Activated naive CD4-positive, alpha-beta T cell treated with anti-CD3 and anti-CD28 coated beads, Interleukin-2, amount 50 U/mL, for 24 hours (primary cell): ENCODE measurements around the gene STK32B.
"Not testable (repeated sequence)": the region's sequence is repeated elsewhere in the genome, so short reads cannot be mapped to it uniquely, and the experiment has no call there.

Experiments used
- H3K27ac Mint-ChIP-seq: one replicate; pipeline ENCODE4 v1.8.0; 2021; ENCODE audit warnings: mild to moderate bottlenecking, mixed read lengths
- H3K27me3 Mint-ChIP-seq: one replicate; pipeline ENCODE4 v1.8.0; 2021; ENCODE audit warnings: mixed read lengths
- H3K36me3 Mint-ChIP-seq: one replicate; pipeline ENCODE4 v1.8.0; 2021; ENCODE audit warnings: mixed read lengths
- H3K4me1 Mint-ChIP-seq: one replicate; pipeline ENCODE4 v1.8.0; 2021; ENCODE audit warnings: mixed read lengths
- H3K4me3 Mint-ChIP-seq: one replicate; pipeline ENCODE4 v1.8.0; 2021; ENCODE audit warnings: mild to moderate bottlenecking, mixed read lengths
- H3K9me3 Mint-ChIP-seq: one replicate; pipeline ENCODE4 v1.8.0; 2021; ENCODE audit warnings: mixed read lengths

The STK32B gene

DNA sequence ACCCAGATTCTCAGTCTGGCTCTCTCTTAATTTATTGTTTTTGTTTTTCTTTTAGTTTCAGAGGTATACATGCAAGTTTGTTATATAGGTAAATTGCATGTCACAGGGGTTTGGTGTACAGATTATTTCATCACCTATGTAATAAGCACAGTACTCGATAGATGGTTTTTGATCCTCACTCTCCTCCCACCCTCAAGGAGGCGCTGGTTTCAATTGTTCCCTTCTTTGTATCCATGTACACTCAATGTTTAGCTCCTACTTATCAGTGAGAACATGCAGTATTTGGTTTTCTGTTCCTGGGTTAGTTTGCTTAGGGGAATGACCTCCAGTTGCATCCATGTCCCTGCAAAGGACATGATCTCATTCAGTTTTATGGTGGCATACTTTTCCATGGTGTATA lies 198.4 kb downstream of the STK32B start:
- no peaks in the 10 kb centered on the region for H3K27me3 Mint-ChIP-seq
- H3K4me3 Mint-ChIP-seq = no peak overlapping the region
- H3K36me3 Mint-ChIP-seq = no peaks in the 10 kb centered on the region
- no peak overlapping the region for H3K27ac Mint-ChIP-seq
- no peaks in the 10 kb centered on the region for H3K9me3 Mint-ChIP-seq
- no peaks in the 10 kb centered on the region for H3K4me1 Mint-ChIP-seq

DNA sequence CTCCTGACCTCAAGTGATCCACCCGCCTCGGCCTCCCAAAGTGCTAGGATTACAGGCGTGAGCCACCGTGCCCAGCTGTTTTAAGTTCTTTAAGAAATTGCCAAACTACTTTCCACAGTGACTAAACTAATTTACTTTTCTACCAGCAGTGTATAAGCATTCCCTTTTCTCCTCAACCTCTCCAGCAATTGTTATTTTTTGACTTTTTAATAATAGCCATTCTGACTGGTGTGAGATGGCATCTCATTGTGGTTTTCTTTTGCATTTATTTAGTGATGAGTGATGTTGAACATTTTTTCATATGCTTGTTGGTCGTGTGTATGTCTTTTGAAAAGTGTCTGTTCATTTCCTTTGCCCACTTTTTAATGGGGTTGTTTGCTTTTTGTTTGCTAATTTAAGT lies 199.3 kb downstream of the STK32B start:
- not testable (repeated sequence) for H3K27me3 Mint-ChIP-seq, H3K9me3 Mint-ChIP-seq, H3K27ac Mint-ChIP-seq, H3K4me3 Mint-ChIP-seq, H3K36me3 Mint-ChIP-seq, H3K4me1 Mint-ChIP-seq

DNA sequence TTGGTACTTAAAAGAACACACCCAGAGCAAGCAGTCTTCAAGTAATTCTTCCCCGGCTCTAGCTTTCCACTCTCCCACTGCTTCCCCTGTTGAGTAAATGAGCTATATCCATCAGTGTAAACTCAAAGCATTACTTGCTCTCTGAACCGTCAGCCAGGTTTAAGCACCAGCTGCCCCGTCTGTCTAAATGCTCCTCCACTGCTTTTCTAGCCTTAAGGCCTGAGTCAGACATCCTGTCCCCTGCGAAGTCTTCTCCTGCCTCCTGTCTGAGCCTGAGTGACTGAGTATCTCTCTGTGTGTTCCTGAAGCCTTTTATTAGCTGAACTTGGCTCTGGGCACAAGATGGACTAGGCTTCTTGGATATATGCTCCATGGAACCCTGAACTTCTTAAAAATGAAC lies 205.1 kb downstream of the STK32B start:
- Mint-ChIP-seq H3K4me1 (no peaks in the 10 kb centered on the region), H3K27ac (no peak overlapping the region), H3K27me3 (no peaks in the 10 kb centered on the region), H3K4me3 (no peak overlapping the region), H3K9me3 (peaks cover 6% of the 10 kb centered on the region), H3K36me3 (no peaks in the 10 kb centered on the region)

DNA sequence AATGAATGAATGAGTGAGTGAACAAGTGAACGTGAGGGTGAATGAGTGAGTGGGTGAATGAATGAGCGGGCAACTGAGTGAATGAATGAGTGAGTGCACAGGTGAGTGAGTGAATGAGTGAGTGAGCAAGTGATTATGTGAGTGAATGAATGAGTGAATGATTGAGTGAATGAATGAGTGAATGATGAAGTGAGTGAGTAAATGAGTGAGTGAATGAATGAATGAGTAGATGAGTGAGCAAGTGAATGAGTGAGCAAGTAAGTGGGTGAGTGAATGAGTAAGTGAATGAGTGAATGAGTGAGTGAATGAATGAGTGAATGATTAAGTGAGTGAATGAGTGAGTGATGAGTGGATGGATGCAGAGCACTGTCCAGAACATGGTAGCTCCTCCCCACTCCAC lies 205.8 kb downstream of the STK32B start:
- Mint-ChIP-seq H3K36me3 (no peaks in the 10 kb centered on the region), H3K27ac (no peak overlapping the region), H3K4me1 (no peaks in the 10 kb centered on the region), H3K9me3 (peaks cover 6% of the 10 kb centered on the region), H3K27me3 (no peaks in the 10 kb centered on the region), H3K4me3 (no peak overlapping the region)

DNA sequence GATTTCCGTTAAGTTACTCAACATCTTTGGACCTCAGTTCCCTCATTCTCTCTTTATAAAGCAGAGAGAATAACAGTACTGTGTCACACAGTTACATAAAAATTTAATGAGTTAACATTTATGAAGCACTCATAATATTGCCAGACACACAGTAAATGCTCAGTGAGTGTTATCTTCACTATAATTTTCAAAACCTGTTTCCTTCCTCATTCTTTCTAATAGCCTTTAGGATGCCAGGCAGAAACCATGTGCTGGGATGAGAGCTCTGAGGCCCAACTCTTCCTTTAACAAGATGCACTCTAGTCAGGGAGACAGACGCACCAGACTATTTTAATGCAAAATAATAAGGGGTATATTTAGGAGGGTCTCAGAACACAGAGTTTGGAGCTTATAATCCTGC lies 208.2 kb downstream of the STK32B start:
- Mint-ChIP-seq H3K36me3 (no peaks in the 10 kb centered on the region), H3K27me3 (no peaks in the 10 kb centered on the region), H3K27ac (no peak overlapping the region), H3K4me1 (no peaks in the 10 kb centered on the region), H3K9me3 (peaks cover 6% of the 10 kb centered on the region), H3K4me3 (no peak overlapping the region)

- Mint-ChIP-seq H3K4me1 (no peaks in the 10 kb centered on the region), H3K4me3 (no peak overlapping the region), H3K36me3 (no peaks in the 10 kb centered on the region), H3K9me3 (peaks cover 6% of the 10 kb centered on the region), H3K27ac (no peak overlapping the region), H3K27me3 (no peaks in the 10 kb centered on the region)
Measured at GRCh38 chr4:5260121-5260520, 208.8 kb downstream of the STK32B start.

GRCh38 chr4:5261866-5262265 lies 210.6 kb downstream of the STK32B start:
- H3K9me3 Mint-ChIP-seq = peaks cover 6% of the 10 kb centered on the region
- H3K27me3 Mint-ChIP-seq = no peaks in the 10 kb centered on the region
- no peaks in the 10 kb centered on the region for H3K4me1 Mint-ChIP-seq
- no peaks in the 10 kb centered on the region for H3K36me3 Mint-ChIP-seq
- H3K4me3 Mint-ChIP-seq = no peak overlapping the region
- H3K27ac Mint-ChIP-seq = no peak overlapping the region

- Mint-ChIP-seq H3K27me3 (no peaks in the 10 kb centered on the region), H3K36me3 (no peaks in the 10 kb centered on the region), H3K4me3 (no peak overlapping the region), H3K4me1 (no peaks in the 10 kb centered on the region), H3K27ac (no peak overlapping the region), H3K9me3 (no peaks in the 10 kb centered on the region)
Measured at GRCh38 chr4:5266991-5267390, 215.7 kb downstream of the STK32B start.

- Mint-ChIP-seq H3K4me3 (no peak overlapping the region), H3K27me3 (no peaks in the 10 kb centered on the region), H3K9me3 (no peaks in the 10 kb centered on the region), H3K27ac (no peak overlapping the region), H3K36me3 (no peaks in the 10 kb centered on the region), H3K4me1 (no peaks in the 10 kb centered on the region)
Measured at GRCh38 chr4:5267408-5267807, 216.1 kb downstream of the STK32B start.

- Mint-ChIP-seq H3K4me3 (no peak overlapping the region), H3K9me3 (no peaks in the 10 kb centered on the region), H3K27me3 (no peaks in the 10 kb centered on the region), H3K4me1 (no peaks in the 10 kb centered on the region), H3K36me3 (no peaks in the 10 kb centered on the region), H3K27ac (no peak overlapping the region)
Measured at GRCh38 chr4:5276475-5277075, 225.3 kb downstream of the STK32B start.

DNA sequence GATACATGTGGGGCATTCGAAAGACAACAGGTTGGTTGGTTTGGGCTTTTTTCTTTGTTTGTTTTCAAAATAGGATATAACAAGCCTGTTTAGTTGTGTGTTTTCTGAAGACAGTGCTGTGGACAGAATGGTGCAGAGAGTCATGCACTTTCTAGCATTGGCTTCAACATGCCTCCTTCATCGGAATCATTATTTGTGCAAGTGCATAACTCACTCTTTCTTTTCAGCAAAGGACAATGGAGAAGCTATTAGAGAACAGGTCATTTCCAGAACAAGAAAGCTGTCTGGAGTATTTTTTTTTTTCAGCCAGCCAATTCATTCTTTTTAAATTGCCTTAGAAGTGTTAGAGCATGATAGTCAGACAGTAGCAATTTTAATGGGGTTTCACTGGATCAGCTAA lies 225.8 kb downstream of the STK32B start:
- Mint-ChIP-seq H3K9me3 (no peaks in the 10 kb centered on the region), H3K4me3 (no peak overlapping the region), H3K27ac (no peak overlapping the region)

GRCh38 chr4:5278213-5278612 lies 226.9 kb downstream of the STK32B start:
- Mint-ChIP-seq H3K27me3 (no peaks in the 10 kb centered on the region), H3K4me1 (no peaks in the 10 kb centered on the region), H3K36me3 (no peaks in the 10 kb centered on the region), H3K4me3 (no peak overlapping the region), H3K27ac (no peak overlapping the region), H3K9me3 (no peaks in the 10 kb centered on the region)

More for the DNA sequence above, 225.8 kb downstream of the STK32B start:
- Mint-ChIP-seq H3K36me3 (no peaks in the 10 kb centered on the region), H3K4me1 (no peaks in the 10 kb centered on the region), H3K27me3 (no peaks in the 10 kb centered on the region)

DNA sequence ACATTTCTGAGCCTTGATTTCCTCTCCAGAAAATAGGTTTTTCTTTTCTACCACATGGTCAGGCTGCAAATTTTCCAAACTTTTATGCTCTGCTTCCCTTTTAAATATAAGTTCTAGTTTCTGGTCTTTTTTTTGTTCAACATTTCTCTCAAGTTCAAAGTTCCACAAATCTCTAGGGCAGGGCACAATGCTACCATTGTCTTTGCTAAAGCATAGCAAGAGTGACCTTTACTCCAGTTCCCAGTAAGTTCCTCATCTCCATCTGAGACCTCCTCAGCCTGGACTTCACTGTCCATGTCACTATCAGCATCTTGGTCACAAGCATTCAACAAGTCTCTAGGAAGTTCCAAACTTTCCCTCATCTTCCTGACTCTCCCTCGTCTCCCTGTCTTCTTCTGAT lies 228.8 kb downstream of the STK32B start:
- not testable (repeated sequence) for H3K27ac Mint-ChIP-seq, H3K36me3 Mint-ChIP-seq, H3K27me3 Mint-ChIP-seq, H3K9me3 Mint-ChIP-seq, H3K4me1 Mint-ChIP-seq, H3K4me3 Mint-ChIP-seq

DNA sequence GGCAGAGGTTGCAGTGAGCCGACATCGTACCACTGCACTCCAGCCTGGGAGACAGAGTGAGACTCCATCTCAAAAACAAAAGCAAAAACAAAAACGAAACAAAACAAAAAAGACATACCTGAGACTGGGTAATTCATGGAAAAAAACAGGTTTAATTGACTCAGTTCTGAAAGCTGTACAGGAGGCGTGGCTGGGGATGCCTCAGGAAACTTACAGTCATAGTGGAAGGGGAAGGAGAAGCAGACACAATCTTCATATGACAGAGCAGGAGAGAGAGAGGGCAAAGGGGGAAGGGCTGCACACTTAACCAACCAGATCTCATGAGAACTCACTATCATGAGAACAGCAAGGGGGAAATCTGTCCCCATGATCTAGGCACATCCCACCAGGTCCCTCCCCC lies 229.5 kb downstream of the STK32B start:
- Mint-ChIP-seq H3K4me1 (no peaks in the 10 kb centered on the region), H3K9me3 (no peaks in the 10 kb centered on the region), H3K4me3 (no peak overlapping the region), H3K27ac (no peak overlapping the region), H3K36me3 (no peaks in the 10 kb centered on the region), H3K27me3 (no peaks in the 10 kb centered on the region)

DNA sequence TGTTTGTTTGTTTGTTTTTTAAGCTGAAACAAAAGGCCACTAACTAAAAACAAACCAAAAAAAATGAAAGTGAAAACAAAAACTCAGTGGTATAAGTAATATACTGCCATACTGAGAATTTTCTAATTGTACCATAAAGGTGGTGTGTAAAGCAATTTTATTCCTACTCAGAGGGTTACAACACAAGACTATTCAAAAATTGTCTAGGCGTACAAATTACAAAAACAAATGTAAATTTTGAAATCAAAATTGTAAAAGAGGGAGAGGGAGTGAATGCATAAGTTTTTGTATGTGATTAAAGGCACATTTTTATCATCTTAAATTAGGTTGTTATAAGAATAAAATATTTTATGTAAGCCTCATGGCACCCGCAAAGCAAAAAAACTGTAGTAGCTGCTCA lies 232.6 kb downstream of the STK32B start:
- Mint-ChIP-seq H3K4me1 (no peaks in the 10 kb centered on the region), H3K27me3 (no peaks in the 10 kb centered on the region), H3K36me3 (no peaks in the 10 kb centered on the region), H3K9me3 (peaks cover 10% of the 10 kb centered on the region), H3K27ac (no peak overlapping the region), H3K4me3 (no peak overlapping the region)

DNA sequence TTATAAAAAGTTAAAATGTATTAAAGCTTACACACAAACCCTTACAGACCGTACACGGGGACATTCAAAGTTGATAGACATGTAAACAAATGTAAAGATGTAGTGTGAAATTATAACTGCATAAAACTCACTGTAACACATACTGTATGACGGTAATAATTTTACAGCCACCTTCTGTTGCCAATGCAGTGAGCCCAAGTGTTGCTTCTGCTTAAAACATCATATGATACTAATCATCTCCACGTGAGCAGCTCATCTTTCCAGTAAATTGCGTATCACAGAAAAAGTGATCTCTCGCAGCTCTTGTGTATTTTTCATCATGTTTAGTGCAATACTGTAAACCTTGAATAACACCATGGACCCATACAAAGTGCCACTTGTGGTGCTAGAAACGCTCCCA lies 233.2 kb downstream of the STK32B start:
- Mint-ChIP-seq H3K4me1 (no peaks in the 10 kb centered on the region), H3K36me3 (no peaks in the 10 kb centered on the region), H3K9me3 (peaks cover 10% of the 10 kb centered on the region), H3K27me3 (no peaks in the 10 kb centered on the region), H3K4me3 (no peak overlapping the region), H3K27ac (no peak overlapping the region)

GRCh38 chr4:5292101-5292500 lies 240.8 kb downstream of the STK32B start:
- H3K9me3 Mint-ChIP-seq = peaks cover 6% of the 10 kb centered on the region
- H3K27me3 Mint-ChIP-seq = no peaks in the 10 kb centered on the region
- no peaks in the 10 kb centered on the region for H3K36me3 Mint-ChIP-seq
- no peak overlapping the region for H3K27ac Mint-ChIP-seq
- no peak overlapping the region for H3K4me3 Mint-ChIP-seq
- no peaks in the 10 kb centered on the region for H3K4me1 Mint-ChIP-seq
